HG03159 (cell line): ENCODE measurements around the gene RASL12.
"Not testable (repeated sequence)": the region's sequence is repeated elsewhere in the genome, so short reads cannot be mapped to it uniquely, and the experiment has no call there.

ENCODE experiments used
- ATAC-seq: cut with Tn5 transposase; IDR thresholded peaks from one replicate; pipeline ENCODE4 v1.9.1; 2021; ENCODE audit warnings: mild to moderate bottlenecking, moderate library complexity; ENCODE audit not compliant: unreplicated experiment

The RASL12 gene

GRCh38 chr15:65075607-65076395, 8.0 kb upstream of the RASL12 start:
- not testable (repeated sequence) for ATAC-seq

DNA sequence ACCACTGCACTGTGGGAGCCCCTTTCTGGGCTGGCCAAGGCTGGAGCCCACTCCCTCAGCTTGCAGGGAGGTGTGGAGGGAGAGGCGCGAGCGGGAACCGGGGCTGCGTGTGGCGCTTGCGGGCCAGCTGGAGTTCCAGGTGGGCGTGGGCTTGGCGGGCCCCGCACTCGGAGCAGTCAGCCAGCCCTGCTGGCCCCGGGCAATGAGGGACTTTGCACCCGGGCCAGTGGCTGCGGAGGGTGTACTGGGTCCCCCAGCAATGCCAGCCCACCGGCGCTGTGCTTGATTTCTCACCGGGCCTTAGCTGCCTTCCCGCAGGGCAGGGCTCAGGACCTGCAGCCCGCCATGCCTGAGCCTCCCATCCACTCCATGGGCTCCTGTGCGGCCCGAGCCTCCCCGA, 7.2 kb upstream of the RASL12 start:
- ATAC-seq: not testable (repeated sequence)

DNA sequence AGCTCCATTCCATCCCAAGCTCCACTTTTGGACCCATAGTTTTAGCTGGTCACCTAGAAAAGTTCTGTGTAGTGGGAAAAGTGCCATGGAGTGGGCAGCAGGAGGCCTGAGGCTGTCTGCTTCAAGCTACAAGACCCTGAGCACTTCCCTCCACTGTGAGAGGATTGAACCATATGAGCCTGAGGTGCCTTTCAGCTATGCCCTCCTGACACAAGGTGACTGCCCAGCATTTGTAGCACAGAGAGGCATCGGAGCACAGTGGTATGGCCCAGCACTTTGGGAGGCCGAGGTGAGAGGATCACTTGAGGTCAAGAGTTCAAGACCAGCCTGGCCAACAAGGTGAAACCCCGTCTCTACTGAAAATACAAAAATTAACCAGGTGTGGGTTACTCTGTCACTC, 4.8 kb upstream of the RASL12 start:
- ATAC-seq: no peak

- no peak for ATAC-seq
Measured at GRCh38 chr15:65072027-65072426, 4.2 kb upstream of the RASL12 start.

GRCh38 chr15:65071381-65071811, 3.6 kb upstream of the RASL12 start:
- ATAC-seq: no peak

- no peak for ATAC-seq
Measured at GRCh38 chr15:65069779-65070546, 2.2 kb upstream of the RASL12 start.

DNA sequence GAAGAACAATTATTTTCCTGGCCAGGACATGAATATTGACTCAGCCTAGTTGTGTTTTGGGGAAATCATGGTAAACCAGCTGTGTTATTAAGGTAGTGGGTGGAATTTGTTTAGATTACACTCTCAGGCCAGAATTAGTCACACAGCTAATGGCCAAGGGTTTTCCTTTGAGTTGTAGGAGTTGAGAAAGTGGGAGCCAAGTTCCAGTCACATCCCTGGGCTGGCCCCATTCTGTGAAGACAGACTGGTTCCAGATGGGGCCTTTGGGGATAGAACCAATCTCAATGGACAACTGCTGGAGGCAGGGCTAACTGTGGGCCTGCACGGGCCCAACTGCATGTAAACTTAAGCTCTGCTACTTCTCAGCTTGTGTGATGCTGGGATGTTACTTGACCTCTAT, 1.4 kb upstream of the RASL12 start:
- ATAC-seq: no peak

- no peak for ATAC-seq
Measured at GRCh38 chr15:65068403-65068788, 605 bp upstream of the RASL12 start.

DNA sequence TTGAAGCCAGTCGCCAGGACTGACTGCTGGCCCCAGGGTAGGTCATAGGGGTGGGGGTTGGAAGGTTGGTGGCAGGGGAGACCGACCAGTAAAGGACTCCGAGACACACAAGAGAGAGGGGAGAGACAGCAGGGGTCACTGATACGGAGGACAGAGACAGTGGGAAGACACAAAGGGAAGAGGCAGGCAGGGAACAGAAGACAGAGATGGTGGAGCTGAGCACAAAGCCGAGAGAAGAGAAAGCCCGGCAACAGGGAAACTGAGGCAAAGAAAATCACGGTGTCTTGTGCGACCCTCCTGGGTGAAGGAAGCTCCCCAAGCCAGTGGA, 510 bp downstream of the RASL12 start:
- no peak for ATAC-seq

GRCh38 chr15:65066635-65067316, 1.0 kb downstream of the RASL12 start:
- no peak for ATAC-seq

- no peak for ATAC-seq
Measured at GRCh38 chr15:65066001-65066634, 1.7 kb downstream of the RASL12 start.

DNA sequence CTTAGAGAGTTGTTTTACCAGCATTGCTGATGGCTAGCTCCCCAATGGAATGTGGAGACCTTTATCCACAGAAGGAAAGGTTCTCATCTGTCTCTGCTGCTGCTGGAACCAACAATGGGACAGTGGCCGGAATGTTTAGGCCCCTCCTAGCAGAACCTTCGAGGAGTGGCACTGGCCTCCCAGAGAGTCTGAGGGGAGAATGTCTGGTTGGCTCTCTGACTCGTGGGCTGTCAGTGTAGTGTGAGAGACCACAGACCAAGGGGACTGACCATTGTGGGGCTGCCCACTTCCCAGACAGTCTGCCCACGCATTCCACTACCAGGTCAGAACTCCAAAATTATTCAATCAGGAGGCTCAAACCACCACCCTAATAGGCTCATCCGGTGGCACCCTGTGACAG, 5.1 kb downstream of the RASL12 start:
- no peak for ATAC-seq

DNA sequence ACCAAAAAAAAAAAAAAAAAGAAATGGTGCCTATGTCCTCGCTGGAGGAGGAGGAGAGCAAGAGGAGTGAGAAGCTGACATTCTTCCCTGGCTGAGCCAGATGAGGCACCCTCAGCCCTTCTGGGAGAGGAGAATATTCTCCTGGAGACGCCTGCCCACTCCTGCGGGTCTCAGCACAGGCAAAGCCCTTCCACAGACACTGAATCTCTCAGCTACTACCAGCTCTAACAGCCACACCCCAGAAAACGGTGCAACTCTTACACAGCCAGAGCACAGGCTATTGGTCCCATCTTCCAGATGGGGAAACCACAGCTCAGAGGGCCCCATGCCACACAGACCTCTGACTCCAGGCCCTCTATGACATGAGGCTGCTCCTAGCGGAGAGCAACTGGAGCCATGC, 5.7 kb downstream of the RASL12 start:
- ATAC-seq: no peak

DNA sequence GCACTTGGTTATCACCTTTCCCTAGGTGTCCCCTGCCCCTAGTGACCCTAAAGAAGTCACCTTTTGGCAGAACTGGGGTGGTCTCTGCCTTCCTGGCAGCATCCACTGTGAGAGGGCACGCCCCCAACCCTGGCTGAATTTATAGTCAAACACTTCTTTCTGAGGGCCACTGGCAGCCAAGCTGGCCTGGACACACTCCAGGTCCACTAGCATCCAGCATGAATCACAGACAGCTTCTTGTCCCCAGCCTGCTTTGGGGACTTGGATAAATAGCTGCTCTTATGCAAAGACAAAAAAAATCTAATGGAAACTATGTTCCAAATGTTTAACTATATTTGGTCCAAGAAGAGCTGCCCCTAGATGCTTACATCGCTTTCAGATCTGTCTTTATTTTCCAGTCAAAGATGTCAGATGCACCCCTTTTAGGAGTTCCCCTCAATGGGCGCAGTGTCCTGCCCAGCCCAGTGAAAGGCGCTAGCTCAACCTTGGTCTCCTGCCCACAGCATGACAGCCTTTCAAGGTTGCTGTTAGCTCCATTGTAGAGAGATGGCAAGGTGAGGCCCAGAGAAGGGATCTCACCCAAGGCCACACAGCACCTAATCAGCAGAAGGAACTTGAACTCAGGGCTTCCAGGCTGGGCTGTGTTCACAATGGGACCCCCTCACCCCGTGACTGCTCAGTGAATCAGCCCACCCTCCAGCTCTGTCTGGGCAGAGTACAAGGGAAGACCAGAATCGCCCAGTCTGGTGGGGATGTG, 7.0 kb downstream of the RASL12 start:
- no peak for ATAC-seq

GRCh38 chr15:65059931-65060596, 7.7 kb downstream of the RASL12 start:
- no peak for ATAC-seq

DNA sequence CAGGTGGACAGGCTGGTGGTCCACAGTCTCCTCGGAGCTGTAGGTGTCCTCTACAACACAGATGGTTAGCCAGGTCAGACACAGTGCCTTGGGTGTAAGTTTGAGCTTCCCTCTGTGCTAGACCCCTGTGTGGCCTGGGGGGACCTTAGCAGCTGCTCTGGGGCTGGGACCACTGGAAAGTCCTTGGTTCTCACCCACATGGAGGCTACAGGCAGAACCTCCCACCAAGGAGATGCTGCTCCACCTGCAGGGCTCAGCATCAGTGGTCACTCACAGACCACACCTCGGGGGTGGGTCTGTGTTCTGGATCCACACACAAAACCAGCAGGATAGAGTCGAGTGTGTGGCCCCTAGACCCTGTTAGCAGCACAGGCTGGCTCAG, 8.4 kb downstream of the RASL12 start:
- ATAC-seq: no peak

GRCh38 chr15:65058394-65059368, 9.1 kb downstream of the RASL12 start:
- no peak for ATAC-seq

DNA sequence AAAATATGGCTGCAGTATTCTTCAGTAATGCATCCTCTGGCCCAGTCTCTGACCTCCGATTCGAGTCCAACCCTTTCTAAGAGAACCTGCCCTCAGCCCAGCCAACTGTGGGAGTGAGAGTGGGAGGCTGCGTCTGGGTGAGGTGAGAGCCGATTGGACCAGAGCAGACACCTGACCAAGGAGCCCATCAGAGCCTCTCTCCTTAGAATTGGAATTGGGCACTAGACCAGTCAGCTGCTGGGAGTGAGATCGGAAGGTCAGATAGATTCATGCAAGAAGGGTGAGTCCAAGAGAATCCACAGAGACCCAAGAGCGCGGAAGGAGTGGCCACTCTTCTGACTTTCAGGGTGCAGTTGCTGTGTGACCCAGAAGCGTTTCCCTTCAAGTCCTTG, 10.2 kb downstream of the RASL12 start:
- no peak for ATAC-seq
